Bronchial epithelial cell (primary cell): ENCODE results near the gene EFNB3. TPM values are rescaled to one million over a fixed set of nuclear protein-coding genes. Genes with fewer than 3 reads are reported as not detected.

Experiments
- DNase-seq: peaks from one replicate; pipeline ENCODE4 v3.0.0-alpha.2; 2010; ENCODE audit warnings: low read depth
- FAIRE-seq: peaks from 2 replicates; lab custom pipeline; 2011; peaks lifted over from hg19 to GRCh38; lab: Jason Lieb, UNC
- H3K27me3 ChIP-seq: 2 replicates; pipeline ENCODE4 v1.5.1; 2011; ENCODE audit warnings: low read length; ENCODE audit not compliant: control insufficient read depth, insufficient read depth
- H3K36me3 ChIP-seq: 2 replicates; pipeline ENCODE4 v1.5.1; 2011; ENCODE audit warnings: low read length; ENCODE audit not compliant: control insufficient read depth, insufficient read depth
- H3K4me3 ChIP-seq: 2 replicates; pipeline ENCODE4 v1.5.1; 2011; ENCODE audit warnings: mild to moderate bottlenecking, low read depth, low read length, control low read depth
- total RNA-seq: library from RNA; depleted of rRNA; stranded (reverse); fragments of >200 nt; gene quantifications from 2 replicates; pipeline ENCODE4 v1.2.1, GENCODE V29; 2014
- TF ChIP-seq, protein P1 (sequence below): IDR thresholded peaks from 2 replicates; pipeline ENCODE4 v1.5.1; 2011; ENCODE audit warnings: mild to moderate bottlenecking, moderate library complexity, low read length, control low read depth, inconsistent platforms; ENCODE audit not compliant: insufficient read depth, severe bottlenecking

The EFNB3 gene
- total RNA-seq, 1 donor from 2014 or later, result under 0.01 TPM

GRCh38 chr17:7695586-7695985 lies 9.4 kb upstream of the EFNB3 start:
- Histone ChIP-seq H3K4me3 (no peak overlapping the region), H3K36me3 (peaks cover 4% of the 10 kb centered on the region), H3K27me3 (no peaks in the 10 kb centered on the region)
- no peak for DNase-seq
- TF ChIP-seq, protein P1, sequence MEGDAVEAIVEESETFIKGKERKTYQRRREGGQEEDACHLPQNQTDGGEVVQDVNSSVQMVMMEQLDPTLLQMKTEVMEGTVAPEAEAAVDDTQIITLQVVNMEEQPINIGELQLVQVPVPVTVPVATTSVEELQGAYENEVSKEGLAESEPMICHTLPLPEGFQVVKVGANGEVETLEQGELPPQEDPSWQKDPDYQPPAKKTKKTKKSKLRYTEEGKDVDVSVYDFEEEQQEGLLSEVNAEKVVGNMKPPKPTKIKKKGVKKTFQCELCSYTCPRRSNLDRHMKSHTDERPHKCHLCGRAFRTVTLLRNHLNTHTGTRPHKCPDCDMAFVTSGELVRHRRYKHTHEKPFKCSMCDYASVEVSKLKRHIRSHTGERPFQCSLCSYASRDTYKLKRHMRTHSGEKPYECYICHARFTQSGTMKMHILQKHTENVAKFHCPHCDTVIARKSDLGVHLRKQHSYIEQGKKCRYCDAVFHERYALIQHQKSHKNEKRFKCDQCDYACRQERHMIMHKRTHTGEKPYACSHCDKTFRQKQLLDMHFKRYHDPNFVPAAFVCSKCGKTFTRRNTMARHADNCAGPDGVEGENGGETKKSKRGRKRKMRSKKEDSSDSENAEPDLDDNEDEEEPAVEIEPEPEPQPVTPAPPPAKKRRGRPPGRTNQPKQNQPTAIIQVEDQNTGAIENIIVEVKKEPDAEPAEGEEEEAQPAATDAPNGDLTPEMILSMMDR, result no peak
- FAIRE-seq, result no peak

DNA sequence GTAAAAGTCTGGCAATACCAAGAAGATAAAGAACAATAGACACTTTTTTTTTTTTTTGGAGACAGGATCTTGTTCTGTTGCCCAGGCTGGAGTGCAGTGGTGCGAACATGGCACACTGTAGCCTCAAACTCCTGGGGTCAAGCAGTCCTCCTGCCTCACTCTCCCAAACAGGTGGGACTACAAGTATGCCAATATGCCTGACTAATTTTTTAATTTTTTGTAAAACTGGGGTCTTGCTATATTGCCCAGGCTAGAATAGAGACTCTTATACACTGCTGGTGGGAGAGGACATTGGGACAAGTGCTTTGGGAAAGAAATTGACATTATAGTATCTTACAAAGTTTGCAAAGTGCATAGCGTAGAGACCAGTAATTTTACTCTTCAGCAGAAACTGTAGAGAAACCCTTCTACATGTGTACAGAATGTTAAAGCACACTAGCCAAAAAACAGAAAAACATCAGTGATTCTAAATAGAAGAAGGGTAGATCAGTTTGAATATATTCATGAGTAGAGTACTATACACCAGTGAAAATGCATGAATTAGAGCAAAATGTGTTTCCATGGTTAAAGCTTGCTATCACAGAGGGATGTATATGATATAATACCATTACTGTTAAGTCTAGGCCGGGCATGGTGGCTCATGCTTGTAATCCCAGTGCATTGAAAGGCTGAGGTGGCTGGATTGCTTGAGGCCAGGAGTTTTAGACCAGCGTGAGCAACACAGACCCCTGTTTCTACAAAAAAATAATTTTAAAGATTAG lies 7.0 kb upstream of the EFNB3 start:
- FAIRE-seq (no peak), DNase-seq (no peak)
- H3K27me3 ChIP-seq, result no peaks in the 10 kb centered on the region
- peaks cover 10% of the 10 kb centered on the region for H3K36me3 ChIP-seq
- H3K4me3 ChIP-seq, result no peak overlapping the region
- TF ChIP-seq, protein P1, result no peak

DNA sequence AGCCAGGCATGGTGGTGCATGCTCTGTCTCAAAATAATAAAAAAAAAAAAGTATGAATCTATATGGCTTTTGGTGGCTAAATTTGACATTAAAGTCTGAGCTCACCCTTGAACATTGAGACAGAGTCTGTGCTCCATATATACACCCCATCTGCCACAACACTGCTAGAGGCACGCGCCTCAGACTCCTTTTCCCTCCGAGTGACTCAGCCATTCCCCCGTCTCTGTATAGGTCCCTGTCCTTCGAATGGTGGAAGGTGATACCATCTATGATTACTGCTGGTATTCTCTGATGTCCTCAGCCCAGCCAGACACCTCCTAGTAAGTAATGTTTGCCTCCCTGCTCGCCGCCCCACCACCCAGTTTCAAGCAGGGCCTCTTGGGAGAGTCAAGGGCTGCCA lies 4.5 kb upstream of the EFNB3 start:
- TF ChIP-seq, protein P1, result no peak
- FAIRE-seq (no peak), DNase-seq (no peak)
- peaks cover 5% of the 10 kb centered on the region for H3K27me3 ChIP-seq
- H3K36me3 ChIP-seq, result peaks cover 8% of the 10 kb centered on the region
- no peak overlapping the region for H3K4me3 ChIP-seq

DNA sequence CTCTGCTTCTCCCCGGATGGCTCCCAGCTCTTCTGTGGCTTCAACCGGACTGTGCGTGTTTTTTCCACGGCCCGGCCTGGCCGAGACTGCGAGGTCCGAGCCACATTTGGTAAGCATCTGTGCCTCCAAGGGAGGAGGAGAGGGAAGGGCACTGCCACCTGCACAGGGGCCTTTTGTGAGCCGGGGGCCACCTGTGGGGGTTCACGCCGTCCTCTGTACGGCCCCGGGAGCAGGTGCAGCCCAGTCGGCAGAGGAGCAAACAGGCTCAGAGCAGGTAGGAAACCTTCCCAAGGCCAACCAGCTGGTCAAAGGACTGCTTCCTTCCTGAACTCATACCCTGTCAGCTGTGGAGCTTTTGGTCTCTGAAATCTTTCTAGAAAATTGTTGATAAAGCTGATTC lies 3.3 kb upstream of the EFNB3 start:
- Histone ChIP-seq H3K27me3 (peaks cover 16% of the 10 kb centered on the region), H3K36me3 (peaks cover 7% of the 10 kb centered on the region), H3K4me3 (no peak overlapping the region)
- no peak for DNase-seq
- TF ChIP-seq, protein P1, result no peak
- FAIRE-seq, result no peak

GRCh38 chr17:7702776-7703175 lies 2.2 kb upstream of the EFNB3 start:
- TF ChIP-seq, protein P1, result no peak
- no peak for DNase-seq
- H3K27me3 ChIP-seq, result peaks cover 16% of the 10 kb centered on the region
- peaks cover 7% of the 10 kb centered on the region for H3K36me3 ChIP-seq
- FAIRE-seq, result no peak
- no peak overlapping the region for H3K4me3 ChIP-seq
